ENCODE results near the gene SERTM2.
"Not testable (repeated sequence)": the region's sequence is repeated elsewhere in the genome, so short reads cannot be mapped to it uniquely, and the experiment has no call there.

Gene SERTM2

DNA sequence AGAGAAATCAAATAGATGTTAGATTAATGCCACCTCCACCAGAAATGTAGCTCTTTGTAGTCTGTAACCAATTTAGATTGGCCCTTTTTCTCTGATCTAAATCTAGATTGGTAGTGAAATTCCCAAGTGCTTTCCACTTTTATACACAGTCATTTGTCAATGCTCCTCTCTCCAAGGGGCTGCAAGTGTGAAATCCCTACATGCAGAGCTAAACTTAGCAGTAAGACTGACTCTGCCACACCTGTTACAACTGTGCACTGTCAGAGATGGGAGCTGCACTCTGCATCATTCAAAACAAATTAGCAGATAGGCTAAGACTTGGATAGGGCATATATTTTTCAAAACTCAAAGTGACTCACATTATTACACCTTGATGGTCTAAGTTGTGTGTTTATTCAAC is 9.1 kb downstream of the SERTM2 start:
- no peak overlapping the region for H3K4me2 ChIP-seq

DNA sequence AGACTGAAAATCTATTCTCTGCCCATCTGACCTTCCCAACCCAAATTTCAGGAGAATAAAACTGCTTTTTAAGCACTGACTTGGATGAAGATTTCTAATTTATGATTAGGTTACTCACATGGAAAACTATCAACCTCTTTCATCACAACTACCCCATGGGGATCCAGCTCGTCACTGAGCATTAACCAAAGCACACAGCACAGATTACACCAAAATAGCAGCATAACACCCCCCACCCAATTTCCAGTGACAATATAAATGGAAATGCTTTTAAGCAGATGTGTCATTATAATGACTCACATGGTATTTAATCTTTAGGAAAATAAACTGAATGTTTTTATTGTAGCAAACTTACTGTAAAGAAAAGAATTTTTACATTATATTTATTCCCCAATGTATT is 9.7 kb downstream of the SERTM2 start:
- Histone ChIP-seq H3K36me3 (no peaks in the 10 kb centered on the region), H3K9ac (no peak overlapping the region), H3K4me1 (no peaks in the 10 kb centered on the region), H3K27me3 (peaks cover 85 to 99% (median 96%) of the 10 kb centered on the region in 11 experiments), H3K4me2 (no peak overlapping the region), H3K4me3 (no peak overlapping the region), H3K9me3 (replicated peaks in 1 of 11) (peaks cover 0 to 10% (median 0%) of the 10 kb centered on the region in 11 experiments; a peak in 1 of 22 replicates), H3K27ac (no peak overlapping the region), H4K20me1 (no peaks in the 10 kb centered on the region)
- no peak for TF ChIP-seq Cebpa-rat (IDR thresholded peaks at IDR 0.05)

More for the DNA sequence above, 9.1 kb downstream of the SERTM2 start:
- Histone ChIP-seq H3K27me3 (peaks cover 85 to 99% (median 96%) of the 10 kb centered on the region in 11 experiments), H3K4me3 (no peak overlapping the region), H3K9me3 (replicated peaks in 1 of 11) (peaks cover 0 to 8% (median 0%) of the 10 kb centered on the region in 11 experiments; a peak in 1 of 22 replicates), H3K27ac (no peak overlapping the region), H4K20me1 (no peaks in the 10 kb centered on the region), H3K4me1 (no peaks in the 10 kb centered on the region), H3K9ac (no peak overlapping the region), H3K36me3 (no peaks in the 10 kb centered on the region)
- no peak for TF ChIP-seq Cebpa-rat (IDR thresholded peaks at IDR 0.05)

DNA sequence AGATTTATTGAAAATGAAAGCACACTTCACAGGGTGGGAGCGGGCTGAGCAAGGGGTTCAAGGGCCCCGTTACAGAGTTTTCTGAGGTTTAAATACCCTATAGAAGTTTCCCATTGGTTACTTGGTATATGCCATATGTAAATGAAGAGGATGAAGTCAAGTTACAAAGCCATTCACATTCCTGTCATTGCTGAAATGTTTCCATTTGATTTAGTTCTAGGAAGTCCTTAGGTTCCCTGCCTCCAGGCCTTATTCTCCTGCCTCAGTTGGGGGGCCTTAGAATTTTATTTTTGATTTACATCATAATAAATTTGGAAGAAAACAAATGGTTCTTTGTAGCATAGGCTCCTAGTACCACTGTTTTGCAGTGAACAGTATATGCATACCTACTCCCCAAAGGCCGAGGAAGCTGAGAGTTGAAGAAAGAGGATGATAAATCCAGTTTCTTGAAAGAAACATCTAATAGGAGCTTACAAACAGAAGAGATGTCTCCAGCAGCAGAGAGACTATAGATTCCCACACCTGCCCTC is 31.8 kb downstream of the SERTM2 start:
- Histone ChIP-seq H3K27ac (no peak overlapping the region), H4K20me1 (peaks cover 0 to 4% (median 0%) of the 10 kb centered on the region in 11 experiments; a peak in 2 of 22 replicates), H3K27me3 (peaks cover 48 to 87% (median 74%) of the 10 kb centered on the region in 11 experiments), H3K4me3 (no peak overlapping the region), H3K4me2 (no peak overlapping the region), H3K36me3 (no peaks in the 10 kb centered on the region), H3K9me3 (replicated peaks in 1 of 11) (0 out of 22 replicates have a peak, but pooled peaks cover 0 to 3% (median 0%) of the 10 kb centered on the region in 11 experiments), H3K9ac (no peak overlapping the region), H3K4me1 (no peaks in the 10 kb centered on the region)
- TF ChIP-seq Cebpa-rat (IDR thresholded peaks at IDR 0.05), result no peak

DNA sequence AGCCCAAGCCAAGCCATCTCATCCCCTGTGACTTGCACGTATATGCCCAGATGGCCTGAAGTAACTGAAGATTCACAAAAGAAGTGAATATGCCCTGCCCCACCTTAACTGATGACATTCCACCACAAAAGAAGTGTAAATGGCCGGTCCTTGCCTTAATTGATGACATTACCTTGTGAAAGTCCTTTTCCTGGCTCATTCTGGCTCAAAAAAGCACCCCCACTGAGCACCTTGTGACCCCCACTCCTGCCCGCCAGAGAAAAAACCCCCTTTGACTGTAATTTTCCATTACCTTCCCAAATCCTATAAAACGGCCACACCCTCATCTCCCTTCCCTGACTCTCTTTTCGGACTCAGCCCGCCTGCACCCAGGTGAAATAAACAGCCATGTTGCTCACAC is 37.8 kb downstream of the SERTM2 start:
- H3K27ac ChIP-seq; H3K4me1 ChIP-seq; H3K36me3 ChIP-seq; H3K9me3 ChIP-seq (replicated peaks in 1 of 11); H4K20me1 ChIP-seq; H3K4me2 ChIP-seq; H3K9ac ChIP-seq; H3K4me3 ChIP-seq: not testable (repeated sequence)
- H3K27me3 ChIP-seq, result peaks cover 26 to 77% (median 58%) of the 10 kb centered on the region in 11 experiments

DNA sequence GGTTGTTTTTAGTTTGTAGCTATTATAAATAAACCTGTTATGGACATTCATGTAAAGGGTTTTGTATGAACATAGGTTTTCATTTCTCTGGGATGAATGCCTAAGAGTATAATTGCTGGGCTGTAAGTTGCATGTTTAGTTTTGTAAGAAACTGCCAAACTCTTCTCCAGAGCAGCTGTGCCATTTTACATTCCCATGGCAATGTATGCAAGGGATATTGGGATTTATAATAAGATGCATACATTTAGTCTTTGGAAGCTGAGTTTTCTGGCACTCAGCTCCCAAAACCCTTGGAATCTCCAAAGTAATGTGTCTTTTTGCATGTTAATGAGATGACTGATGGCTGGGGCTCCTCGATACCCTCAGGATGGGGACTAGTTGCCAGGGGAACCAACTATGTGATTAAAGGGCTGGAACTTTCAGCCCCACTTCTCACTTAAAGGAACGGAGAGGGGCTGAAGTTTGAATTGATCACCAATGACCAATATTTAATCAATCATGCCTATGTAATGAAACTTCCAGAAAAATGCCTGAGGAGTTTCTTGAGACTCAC is 44.0 kb downstream of the SERTM2 start:
- no peak for TF ChIP-seq Cebpa-rat (IDR thresholded peaks at IDR 0.05)
- H3K9me3 ChIP-seq (replicated peaks in 1 of 11), result no peaks in the 10 kb centered on the region
- H4K20me1 ChIP-seq, result no peaks in the 10 kb centered on the region
- no peak overlapping the region for H3K9ac ChIP-seq
- H3K27me3 ChIP-seq, result peaks cover 49 to 91% (median 82%) of the 10 kb centered on the region in 11 experiments
- H3K27ac ChIP-seq, result no peak overlapping the region
- no peaks in the 10 kb centered on the region for H3K4me1 ChIP-seq
- H3K4me3 ChIP-seq, result no peak overlapping the region
- H3K36me3 ChIP-seq, result no peaks in the 10 kb centered on the region
- no peak overlapping the region for H3K4me2 ChIP-seq

DNA sequence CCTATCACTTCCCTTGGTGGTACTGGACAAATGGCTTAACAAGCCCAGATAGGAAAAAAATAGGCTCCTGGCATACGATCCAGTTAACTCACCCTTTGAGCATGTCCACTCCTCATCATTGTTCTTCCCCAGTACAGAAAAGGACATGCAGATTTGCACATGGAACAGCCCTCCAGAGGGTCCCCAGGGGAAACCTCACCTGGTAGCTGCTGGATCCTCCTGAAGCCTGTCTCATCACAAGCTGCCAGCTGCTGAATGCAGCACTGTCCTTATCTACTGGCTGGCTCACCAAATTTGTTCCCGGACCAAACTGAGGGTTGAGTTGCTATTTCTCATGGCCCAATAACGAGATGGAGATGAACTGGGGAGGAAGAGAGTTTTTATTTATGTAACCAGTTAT is 49.4 kb downstream of the SERTM2 start:
- H3K4me2 ChIP-seq, result no peak overlapping the region
- TF ChIP-seq Cebpa-rat (IDR thresholded peaks at IDR 0.05), result no peak
- H3K9me3 ChIP-seq (replicated peaks in 1 of 11), result no peaks in the 10 kb centered on the region
- no peak overlapping the region for H3K4me3 ChIP-seq
- no peaks in the 10 kb centered on the region for H3K4me1 ChIP-seq
- H3K27me3 ChIP-seq, result peaks cover 75 to 98% (median 94%) of the 10 kb centered on the region in 11 experiments
- H3K9ac ChIP-seq, result no peak overlapping the region
- no peak overlapping the region for H3K27ac ChIP-seq
- no peaks in the 10 kb centered on the region; a peak in 1 of 22 replicates for H4K20me1 ChIP-seq
- no peaks in the 10 kb centered on the region for H3K36me3 ChIP-seq

DNA sequence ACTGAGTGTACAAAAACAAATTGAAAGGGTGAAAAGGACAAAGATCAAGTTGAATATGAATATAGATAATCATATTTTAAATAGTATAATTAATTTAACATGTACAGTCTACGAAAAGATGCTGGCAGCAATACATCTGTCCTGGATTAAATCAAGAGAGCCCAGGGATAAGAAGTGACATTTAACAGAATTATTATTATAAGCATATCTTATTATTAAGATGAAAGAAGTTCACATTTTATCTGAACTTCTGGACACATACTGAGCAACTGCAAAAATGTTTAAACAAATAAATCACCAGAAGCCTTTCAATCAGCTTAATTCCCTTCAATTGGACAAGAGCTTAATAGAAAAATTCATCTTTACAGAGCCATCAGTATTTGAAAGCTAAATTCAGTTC is 50.4 kb downstream of the SERTM2 start:
- H3K9me3 ChIP-seq (replicated peaks in 1 of 11), result no peaks in the 10 kb centered on the region
- no peaks in the 10 kb centered on the region for H3K36me3 ChIP-seq
- H3K27me3 ChIP-seq, result peaks cover 72 to 98% (median 94%) of the 10 kb centered on the region in 11 experiments
- H3K4me3 ChIP-seq, result no peak overlapping the region
- H3K4me2 ChIP-seq, result no peak overlapping the region
- TF ChIP-seq Cebpa-rat (IDR thresholded peaks at IDR 0.05), result no peak
- peaks cover 0 to 9% (median 0%) of the 10 kb centered on the region in 10 experiments; a peak in 3 of 20 replicates for H3K4me1 ChIP-seq
- H4K20me1 ChIP-seq, result no peaks in the 10 kb centered on the region; a peak in 1 of 22 replicates
- no peak overlapping the region for H3K27ac ChIP-seq
- no peak overlapping the region for H3K9ac ChIP-seq

DNA sequence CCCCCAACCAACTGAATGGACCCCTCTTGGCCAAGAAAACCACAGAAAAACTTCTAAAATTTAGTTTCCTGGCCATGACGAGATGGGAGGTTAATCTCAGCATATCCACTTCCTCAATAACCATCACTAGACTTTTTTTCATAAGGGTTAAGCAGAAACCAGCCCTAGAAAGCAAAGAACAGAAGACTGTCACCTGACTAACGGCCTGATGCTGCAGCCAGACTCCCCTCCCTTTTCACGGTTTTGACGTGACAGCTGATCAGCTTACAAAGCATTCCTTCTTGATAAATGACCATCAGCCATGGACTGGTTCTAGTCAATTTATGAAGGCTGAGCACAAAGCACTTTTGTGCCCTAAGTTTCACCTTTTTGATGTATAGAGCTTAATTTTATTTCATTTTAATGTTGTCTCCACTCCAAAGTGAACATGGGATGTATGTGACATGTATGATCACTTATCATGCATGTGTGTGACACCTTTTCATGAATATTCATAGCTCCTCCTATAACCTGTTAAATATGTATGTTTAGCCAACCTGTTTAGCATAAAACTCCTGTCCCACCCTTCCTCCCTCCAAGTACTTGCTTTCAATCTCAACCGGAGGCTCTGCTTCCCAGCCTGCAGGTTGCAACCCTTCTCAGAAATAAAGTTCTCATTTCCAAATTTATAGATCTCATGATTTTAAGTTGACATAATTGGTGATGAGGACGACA is 56.3 kb downstream of the SERTM2 start:
- Histone ChIP-seq H3K36me3 (no peaks in the 10 kb centered on the region), H3K4me2 (peak overlapping the region in 3 of 11 experiments; percentile 21 to 62 (median 50); a peak in 5 of 22 replicates), H3K9ac (no peak overlapping the region), H3K4me1 (peaks cover 0 to 26% (median 0%) of the 10 kb centered on the region in 10 experiments; a peak in 5 of 20 replicates), H3K27me3 (peaks cover 67 to 93% (median 87%) of the 10 kb centered on the region in 11 experiments), H3K27ac (peak overlapping the region in 1 of 11 experiments; percentile 2; a peak in 1 of 22 replicates), H3K4me3 (no peak overlapping the region), H3K9me3 (replicated peaks in 1 of 11) (no peaks in the 10 kb centered on the region), H4K20me1 (no peaks in the 10 kb centered on the region; a peak in 1 of 22 replicates)
- no peak for TF ChIP-seq Cebpa-rat (IDR thresholded peaks at IDR 0.05)

DNA sequence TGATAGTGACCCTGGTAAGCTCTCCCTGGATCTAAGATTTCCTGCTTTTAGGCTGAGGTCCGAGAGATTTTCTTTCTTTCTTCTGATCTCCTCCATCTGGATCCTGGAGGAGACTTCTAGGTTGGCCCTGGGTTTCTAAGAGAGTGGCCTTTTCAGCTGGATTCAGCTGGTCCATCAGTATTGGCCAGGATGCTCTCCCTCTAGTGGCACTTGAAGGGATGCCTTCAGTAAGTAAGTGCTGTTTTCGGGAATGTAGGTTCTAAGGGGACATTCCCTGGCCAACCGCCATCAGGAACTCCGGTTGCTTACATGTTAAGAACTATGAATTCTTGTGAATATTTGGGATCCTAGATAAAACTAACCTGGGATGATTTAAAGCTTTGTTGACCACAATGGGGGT is 56.9 kb downstream of the SERTM2 start:
- H3K9me3 ChIP-seq (replicated peaks in 1 of 11), result no peaks in the 10 kb centered on the region
- no peak overlapping the region for H3K27ac ChIP-seq
- H3K9ac ChIP-seq, result no peak overlapping the region
- no peaks in the 10 kb centered on the region for H3K36me3 ChIP-seq
- H3K4me3 ChIP-seq, result no peak overlapping the region
- peaks cover 0 to 26% (median 0%) of the 10 kb centered on the region in 10 experiments; a peak in 5 of 20 replicates for H3K4me1 ChIP-seq
- TF ChIP-seq Cebpa-rat (IDR thresholded peaks at IDR 0.05), result no peak
- peak overlapping the region in 2 of 11 experiments; percentile 50 to 62; a peak in 4 of 22 replicates for H3K4me2 ChIP-seq
- H3K27me3 ChIP-seq, result peaks cover 60 to 86% (median 80%) of the 10 kb centered on the region in 11 experiments
- H4K20me1 ChIP-seq, result no peaks in the 10 kb centered on the region; a peak in 1 of 22 replicates
